H9 (cell line): ENCODE data around the gene TMEM154. TPM values are rescaled to one million over a fixed set of nuclear protein-coding genes. Genes with fewer than 3 reads are reported as not detected.

Experiments
- DNase-seq: peaks from one replicate; pipeline ENCODE4 v3.0.0-alpha.2; 2017
- H2AFZ ChIP-seq: one replicate; pipeline ENCODE4 v1.6.1; 2013; ENCODE audit warnings: mild to moderate bottlenecking, low read length, control low read depth, moderate library complexity
- H2AK5ac ChIP-seq: 2 replicates; pipeline ENCODE4 v1.6.1; 2013; ENCODE audit warnings: low read length, control low read depth, mixed read lengths; ENCODE audit not compliant: insufficient read length
- H2BK120ac ChIP-seq: one replicate; pipeline ENCODE4 v1.6.1; 2013; ENCODE audit warnings: low read depth, mild to moderate bottlenecking, low read length, control low read depth, inconsistent platforms; ENCODE audit not compliant: poor library complexity, severe bottlenecking
- H2BK12ac ChIP-seq: 2 replicates; pipeline ENCODE4 v1.6.1; 2013; ENCODE audit warnings: low read length, control low read depth, mixed read lengths, low read depth; ENCODE audit not compliant: insufficient read length
- H2BK15ac ChIP-seq: 2 replicates; pipeline ENCODE4 v1.6.1; 2013; ENCODE audit warnings: low read depth, low read length, control low read depth
- H2BK20ac ChIP-seq: one replicate; pipeline ENCODE4 v1.6.1; 2013; ENCODE audit warnings: low read depth, mild to moderate bottlenecking, low read length, control low read depth, inconsistent platforms; ENCODE audit not compliant: poor library complexity, severe bottlenecking
- H2BK5ac ChIP-seq: 2 replicates; pipeline ENCODE4 v1.6.1; 2013; ENCODE audit warnings: low read length, control low read depth, mixed read lengths; ENCODE audit not compliant: insufficient read length
- H3K14ac ChIP-seq: 2 replicates; pipeline ENCODE4 v1.6.1; 2013; ENCODE audit warnings: low read length, control low read depth; ENCODE audit not compliant: insufficient read depth
- H3K18ac ChIP-seq: 2 replicates; pipeline ENCODE4 v1.6.1; 2013; ENCODE audit warnings: low read depth, mild to moderate bottlenecking, mixed read lengths, low read length, control low read depth; ENCODE audit not compliant: insufficient read length
- H3K23ac ChIP-seq: 2 replicates; pipeline ENCODE4 v1.6.1; 2013; ENCODE audit warnings: low read length, control low read depth, mixed read lengths, low read depth; ENCODE audit not compliant: insufficient read length
- H3K23me2 ChIP-seq: 2 replicates; pipeline ENCODE4 v1.6.1; 2013; ENCODE audit warnings: low read depth, mild to moderate bottlenecking, mixed read lengths, low read length, control low read depth; ENCODE audit not compliant: insufficient read length, poor library complexity, severe bottlenecking
- H3K27ac ChIP-seq: 2 replicates; pipeline ENCODE4 v1.5.1; 2013; ENCODE audit warnings: low read length, control low read depth, mixed read lengths, low read depth; ENCODE audit not compliant: insufficient read length
- H3K27me3 ChIP-seq: 2 replicates; pipeline ENCODE4 v1.6.1; 2013; ENCODE audit warnings: low read length, control low read depth, inconsistent platforms; ENCODE audit not compliant: insufficient read depth
- H3K4ac ChIP-seq: 2 replicates; pipeline ENCODE4 v1.6.1; 2013; ENCODE audit warnings: low read depth, mild to moderate bottlenecking, control low read depth, inconsistent platforms, low read length, moderate library complexity
- H3K4me1 ChIP-seq: 2 replicates; pipeline ENCODE4 v1.6.1; 2013; ENCODE audit warnings: low read length, control low read depth, inconsistent platforms; ENCODE audit not compliant: insufficient read depth
- H3K4me2 ChIP-seq: 2 replicates; pipeline ENCODE4 v1.6.1; 2013; ENCODE audit warnings: low read length, control low read depth, mixed read lengths; ENCODE audit not compliant: insufficient read length, insufficient read depth
- H3K56ac ChIP-seq: 2 replicates; pipeline ENCODE4 v1.6.1; 2013; ENCODE audit warnings: low read depth, mild to moderate bottlenecking, mixed read lengths, low read length, control low read depth; ENCODE audit not compliant: insufficient read length
- H3K79me1 ChIP-seq: 2 replicates; pipeline ENCODE4 v1.6.1; 2013; ENCODE audit warnings: low read depth, mild to moderate bottlenecking, moderate library complexity, low read length, control low read depth, inconsistent platforms; ENCODE audit not compliant: insufficient read depth, poor library complexity, severe bottlenecking
- H3K79me2 ChIP-seq: 2 replicates; pipeline ENCODE4 v1.6.1; 2013; ENCODE audit warnings: low read length, control low read depth, inconsistent platforms; ENCODE audit not compliant: insufficient read depth
- H3K9ac ChIP-seq: 2 replicates; pipeline ENCODE4 v1.6.1; 2013; ENCODE audit warnings: low read length, control low read depth, mixed read lengths; ENCODE audit not compliant: insufficient read length; ENCODE audit errors: extremely low read depth
- H3K9me3 ChIP-seq: one replicate; pipeline ENCODE4 v1.6.1; 2013; ENCODE audit warnings: low read depth, low read length, inconsistent platforms; ENCODE audit not compliant: control insufficient read depth
- H3T11ph ChIP-seq: one replicate; pipeline ENCODE4 v1.6.1; 2013; ENCODE audit warnings: mild to moderate bottlenecking, low read length, control low read depth, inconsistent platforms
- H4K20me1 ChIP-seq: one replicate; pipeline ENCODE4 v1.6.1; 2013; ENCODE audit not compliant: control insufficient read depth, insufficient read length, insufficient read depth
- H4K5ac ChIP-seq: 2 replicates; pipeline ENCODE4 v1.6.1; 2013; ENCODE audit warnings: low read depth, mild to moderate bottlenecking, mixed read lengths, low read length, control low read depth; ENCODE audit not compliant: insufficient read length
- H4K8ac ChIP-seq: replicated peaks from 2 replicates; pipeline ENCODE4 v1.6.1; 2013; ENCODE audit warnings: low read length, control low read depth, mixed read lengths, low read depth; ENCODE audit not compliant: insufficient read length
- H4K91ac ChIP-seq: 2 replicates; pipeline ENCODE4 v1.6.1; 2013; ENCODE audit warnings: low read depth, mild to moderate bottlenecking, moderate library complexity, mixed read lengths, low read length, control low read depth; ENCODE audit not compliant: insufficient read length
- H3K27ac Mint-ChIP-seq, 3 experiments: 2 replicates in 2 of 3; 3 replicates in 1 of 3; pipeline ENCODE4 v1.8.0; 2020 to 2021; ENCODE audit warnings: mixed read lengths in 3 of 3, mild to moderate bottlenecking in 1 of 3, moderate library complexity in 1 of 3
- H3K27me3 Mint-ChIP-seq: 2 replicates; pipeline ENCODE4 v1.8.0; 2021; ENCODE audit warnings: low read depth, mild to moderate bottlenecking, moderate library complexity, mixed read lengths
- H3K36me3 Mint-ChIP-seq, 3 experiments: 2 replicates in 2 of 3; 3 replicates in 1 of 3; pipeline ENCODE4 v1.8.0; 2020 to 2021; ENCODE audit warnings: low read depth in 3 of 3, mixed read lengths in 3 of 3; ENCODE audit not compliant: insufficient read depth in 1 of 3
- H3K4me1 Mint-ChIP-seq, 2 experiments: 2 replicates each; pipeline ENCODE4 v1.8.0; 2020; ENCODE audit warnings: mixed read lengths in 2 of 2
- H3K4me3 Mint-ChIP-seq, 2 experiments: 2 replicates in 1 of 2; 3 replicates in 1 of 2; pipeline ENCODE4 v1.8.0; 2020 to 2021; ENCODE audit warnings: mild to moderate bottlenecking in 2 of 2, mixed read lengths in 2 of 2, moderate library complexity in 1 of 2
- H3K9me3 Mint-ChIP-seq, 2 experiments: 2 replicates in 1 of 2; 3 replicates in 1 of 2; pipeline ENCODE4 v1.8.0; 2020; ENCODE audit warnings: mild to moderate bottlenecking in 2 of 2, mixed read lengths in 2 of 2, moderate library complexity in 1 of 2
- CTCF ChIP-seq: fragments of 200-600 bp; sonication (generic); conservative IDR thresholded peaks from 3 replicates; pipeline ENCODE4 v1.8.0; 2021; ENCODE audit warnings: antibody characterized with exemption, mild to moderate bottlenecking
- WGBS: extraction: QIAGEN DNeasy Blood & Tissue Kit; methylation state at CpG from one replicate; pipeline ENCODE4 v1.1.7; 2013; ENCODE audit warnings: missing lambda C conversion rate, low lambda C conversion rate, mixed read lengths; ENCODE audit not compliant: insufficient read length; ENCODE audit errors: extremely low coverage; 5-methylcytosine and 5-hydroxymethylcytosine counted together
- total RNA-seq: library from RNA; stranded (reverse); gene quantifications from 2 replicates; pipeline ENCODE4 v1.2.1, GENCODE V29; 2021

Gene TMEM154
- total RNA-seq, 1 experiment from 2014 or later, result 1.7 TPM

- peaks cover 9 to 10% of the 10 kb centered on the region in 2 experiments for H3K4me1 Mint-ChIP-seq
- Histone ChIP-seq H3K23me2 (no peaks in the 10 kb centered on the region), H3K18ac (no peak overlapping the region), H3K27me3 (no peaks in the 10 kb centered on the region), H2BK20ac (no peak overlapping the region), H4K91ac (no peak overlapping the region), H2AFZ (no peak overlapping the region), H3K4me1 (no peaks in the 10 kb centered on the region; the same call in 1 of the 2 replicates), H3K79me2 (no peaks in the 10 kb centered on the region), H3K14ac (no peak overlapping the region), H3K9ac (no peak overlapping the region), H2BK15ac (no peak overlapping the region), H3K27ac (no peak overlapping the region), H3K79me1 (no peaks in the 10 kb centered on the region), H3K23ac (no peak overlapping the region), H3K56ac (no peak overlapping the region), H3K9me3 (no peaks in the 10 kb centered on the region), H4K5ac (no peak overlapping the region), H2BK5ac (no peak overlapping the region), H2BK120ac (no peak overlapping the region), H3K4me2 (no peak overlapping the region), H3T11ph (no peak overlapping the region), H2AK5ac (no peak overlapping the region), H4K8ac (no peak overlapping the region), H3K4ac (no peak overlapping the region), H4K20me1 (no peaks in the 10 kb centered on the region), H2BK12ac (no peak overlapping the region)
- H3K27me3 Mint-ChIP-seq, result no peaks in the 10 kb centered on the region
- no peaks in the 10 kb centered on the region for H3K36me3 Mint-ChIP-seq
- H3K4me3 Mint-ChIP-seq, result no peak overlapping the region
- WGBS, result no CpG with 5 or more reads among the region's 6 CpGs
- no peak overlapping the region; a peak in 1 of 7 replicates for H3K27ac Mint-ChIP-seq
- no peaks in the 10 kb centered on the region; a peak in 1 of 5 replicates for H3K9me3 Mint-ChIP-seq
- no peak for DNase-seq
- no peak for TF ChIP-seq CTCF
These were observed 101.9 kb downstream of the TMEM154 start for GRCh38 chr4:152577708-152578396.
